SK-N-SH (cell line): ENCODE measurements around the gene CPXM1. TPM values are rescaled to one million over a fixed set of nuclear protein-coding genes. Genes with fewer than 3 reads are reported as not detected.
"Not testable (repeated sequence)": the region's sequence is repeated elsewhere in the genome, so short reads cannot be mapped to it uniquely, and the experiment has no call there.

Source experiments
- CTCF ChIA-PET: fragments of 300-600, 350-600 bp; formaldehyde crosslinking; extraction: SDS; loops from one replicate; lab custom pipeline; 2021; lab: Yijun Ruan, JAX
- POLR2A ChIA-PET: fragments of 350-600 bp; sonication (Branson Sonifier 250); formaldehyde crosslinking; extraction: SDS; loops from one replicate; lab custom pipeline; 2020; ENCODE audit warnings: antibody characterized with exemption, inconsistent platforms; lab: Yijun Ruan, JAX
- DNase-seq: peaks from one replicate; pipeline ENCODE4 v3.0.0; 2012
- H2AFZ ChIP-seq: fragments of 200-600 bp; sonication (generic); 2 replicates; pipeline ENCODE4 v1.8.1; 2016; ENCODE audit warnings: antibody characterized with exemption, mild to moderate bottlenecking, low read depth
- H3F3A ChIP-seq: fragments of 200-600 bp; sonication (generic); replicated peaks from 2 replicates; pipeline ENCODE3; 2016; ENCODE audit warnings: antibody characterized with exemption, mild to moderate bottlenecking; ENCODE audit not compliant: insufficient read depth
- H3K27ac ChIP-seq, 2 experiments: fragments of 200-500 bp in 1 of 2; fragments of 200-600 bp in 1 of 2; sonication (Bioruptor generic) in 1 of 2; sonication (generic), shearing (Covaris generic) in 1 of 2; 2 replicates each; pipeline versions ENCODE4 v1.5.1 to v1.6.1; 2014 to 2016; ENCODE audit warnings: low read depth in 2 of 2, inconsistent platforms in 1 of 2, low read length in 1 of 2, mild to moderate bottlenecking in 1 of 2, mixed read lengths in 1 of 2
- H3K27me3 ChIP-seq: fragments of 200-600 bp; sonication (generic), shearing (Covaris generic); 2 replicates; pipeline ENCODE4 v1.6.1; 2016; ENCODE audit warnings: mixed run types; ENCODE audit not compliant: insufficient read depth
- H3K36me3 ChIP-seq, 2 experiments: fragments of 200-500 bp in 1 of 2; fragments of 200-600 bp in 1 of 2; sonication (Bioruptor generic) in 1 of 2; sonication (generic) in 1 of 2; replicated peaks in 1 of 2; 2 replicates each; pipeline versions ENCODE3 to v1.5.1; 2014 to 2016; ENCODE audit warnings: low read length in 1 of 2, mild to moderate bottlenecking in 1 of 2; ENCODE audit not compliant: insufficient read depth in 2 of 2, control insufficient read depth in 1 of 2
- H3K4me1 ChIP-seq, 2 experiments: fragments of 200-500 bp in 1 of 2; fragments of 200-600 bp in 1 of 2; sonication (Bioruptor generic) in 1 of 2; sonication (generic), shearing (Covaris generic) in 1 of 2; 2 replicates each; pipeline versions ENCODE4 v1.5.1 to v1.6.1; 2014 to 2016; ENCODE audit warnings: low read depth in 1 of 2, low read length in 1 of 2, mixed run types in 1 of 2; ENCODE audit not compliant: insufficient read depth in 2 of 2, control insufficient read depth in 1 of 2
- H3K4me2 ChIP-seq: fragments of 200-600 bp; sonication (generic), shearing (Covaris generic); 2 replicates; pipeline ENCODE4 v1.6.1; 2017; ENCODE audit warnings: mixed run types
- H3K4me3 ChIP-seq, 2 experiments: fragments of 200-500 bp in 1 of 2; fragments of 200-600 bp in 1 of 2; sonication (Bioruptor generic) in 1 of 2; sonication (generic), shearing (Covaris generic) in 1 of 2; 2 replicates each; pipeline versions ENCODE4 v1.5.1 to v1.8.1; 2014 to 2016; ENCODE audit warnings: low read depth in 2 of 2, inconsistent platforms in 1 of 2, low read length in 1 of 2, mild to moderate bottlenecking in 1 of 2, mixed read lengths in 1 of 2, moderate library complexity in 1 of 2
- H3K79me2 ChIP-seq: fragments of 200-600 bp; sonication (generic); 2 replicates; pipeline ENCODE4 v1.8.1; 2017; ENCODE audit warnings: mild to moderate bottlenecking; ENCODE audit not compliant: insufficient read depth
- H3K9ac ChIP-seq: fragments of 200-600 bp; sonication (generic); 2 replicates; pipeline ENCODE4 v1.6.1; 2017; ENCODE audit warnings: mixed run types
- H3K9me2 ChIP-seq: fragments of 200-600 bp; sonication (generic); 2 replicates; pipeline ENCODE4 v1.6.1; 2017; ENCODE audit warnings: mixed run types
- H3K9me3 ChIP-seq: fragments of 200-600 bp; sonication (generic); 2 replicates; pipeline ENCODE4 v1.6.1; 2017; ENCODE audit warnings: mixed run types, mild to moderate bottlenecking, moderate library complexity
- H4K20me1 ChIP-seq: fragments of 200-600 bp; sonication (generic); 2 replicates; pipeline ENCODE4 v1.6.1; 2017; ENCODE audit warnings: mild to moderate bottlenecking, mixed run types; ENCODE audit not compliant: insufficient read depth
- CHD2 ChIP-seq: fragments of 150-350 bp; IDR thresholded peaks from 2 replicates; pipeline ENCODE4 v1.6.1; 2018; ENCODE audit warnings: low read length; ENCODE audit not compliant: partially characterized antibody
- ELF1 ChIP-seq: IDR thresholded peaks from 2 replicates; pipeline ENCODE4 v1.4.0; 2012
- EP300 ChIP-seq, 2 experiments: IDR thresholded peaks; 2 replicates each; pipeline versions ENCODE4 v1.4.0 to v1.6.1; 2012; ENCODE audit warnings: borderline replicate concordance in 1 of 2, low read depth in 1 of 2, low read length in 1 of 2
- FOXM1 ChIP-seq: IDR thresholded peaks from 2 replicates; pipeline ENCODE4 v1.4.0; 2012; ENCODE audit warnings: low read depth, mild to moderate bottlenecking
- GABPA ChIP-seq: IDR thresholded peaks from 2 replicates; pipeline ENCODE4 v1.4.0; 2012; ENCODE audit warnings: low read depth, mild to moderate bottlenecking
- GATA2 ChIP-seq: sonication (generic); formaldehyde crosslinking; IDR thresholded peaks from 2 replicates; pipeline ENCODE4 v1.5.0; 2020; ENCODE audit warnings: mild to moderate bottlenecking, missing genetic modification reagents
- JUND ChIP-seq: IDR thresholded peaks from 2 replicates; pipeline ENCODE4 v1.4.0; 2012
- NRF1 ChIP-seq: IDR thresholded peaks from 2 replicates; pipeline ENCODE4 v1.6.1; 2012; ENCODE audit warnings: low read depth, mild to moderate bottlenecking, low read length
- RCOR1 ChIP-seq: fragments of 150-350 bp; IDR thresholded peaks from 2 replicates; pipeline ENCODE4 v1.6.1; 2017; ENCODE audit warnings: antibody characterized with exemption, low read length
- RXRA ChIP-seq: IDR thresholded peaks from 2 replicates; pipeline ENCODE4 v1.4.0; 2012; ENCODE audit warnings: low read depth, mild to moderate bottlenecking, borderline replicate concordance
- SIN3A ChIP-seq: IDR thresholded peaks from 2 replicates; pipeline ENCODE4 v1.6.1; 2012; ENCODE audit warnings: low read depth, mild to moderate bottlenecking, low read length, moderate library complexity, borderline replicate concordance
- TAF1 ChIP-seq: IDR thresholded peaks from 2 replicates; pipeline ENCODE4 v1.6.1; 2012; ENCODE audit warnings: low read depth, mild to moderate bottlenecking, low read length, moderate library complexity, borderline replicate concordance
- TCF12 ChIP-seq: IDR thresholded peaks from 2 replicates; pipeline ENCODE4 v1.4.0; 2012
- WGBS: methylation state at CpG from one replicate; pipeline ENCODE4 v1.1.6; 2017; ENCODE audit warnings: low lambda C conversion rate; 5-methylcytosine and 5-hydroxymethylcytosine counted together
- polyA plus RNA-seq, 3 experiments: library from polyadenylated mRNA; depleted of rRNA; stranded (reverse); fragments of >200 nt; gene quantifications; 2 replicates each; pipeline ENCODE4 v1.2.3, GENCODE V29; 2012
- TF ChIP-seq, protein P1 (sequence below): IDR thresholded peaks from 2 replicates; pipeline ENCODE4 v1.4.0; 2012; ENCODE audit warnings: low read depth, borderline replicate concordance
- TF ChIP-seq, protein P2 (sequence below): IDR thresholded peaks from 2 replicates; pipeline ENCODE4 v1.4.0; 2012; ENCODE audit warnings: low read depth, borderline replicate concordance

Gene CPXM1
- polyA plus RNA-seq, 1 of the 3 experiments (the other 2 are of a cell fraction): 99.9 TPM

DNA sequence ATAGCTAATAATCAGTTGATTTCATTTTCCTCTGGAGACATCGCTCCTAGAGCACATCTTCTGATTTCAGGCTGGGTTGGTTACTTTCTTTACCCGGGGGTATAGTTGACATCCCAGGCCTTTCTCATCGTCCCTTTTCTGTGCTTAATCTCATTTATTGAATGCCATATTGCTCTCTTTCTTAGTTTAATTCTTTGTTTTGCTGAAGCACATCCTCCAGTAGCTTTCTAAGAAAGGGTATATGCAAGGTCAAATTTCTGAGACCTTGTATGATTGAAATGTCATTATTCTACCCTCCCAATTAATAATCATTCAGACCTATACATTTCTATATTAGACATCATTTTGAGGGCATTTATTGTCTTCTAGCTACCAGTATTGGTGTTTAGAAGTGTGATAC is 11.8 kb upstream of the CPXM1 start:
- 47% methylated on average over 3 of the region's 3 CpGs for WGBS
- Histone ChIP-seq H3K4me3 (no peak overlapping the region), H3K4me1 (peaks cover 10 to 18% of the 10 kb centered on the region in 2 experiments; a peak in 2 of 4 replicates)
- TF ChIP-seq FOXM1: no peak
- TF ChIP-seq TAF1: no peak
- TF ChIP-seq, all 33 proteins: peak for 0
- Histone ChIP-seq H3F3A (peaks cover 13% of the 10 kb centered on the region), H4K20me1 (no peaks in the 10 kb centered on the region), H3K27ac (no peak overlapping the region), H3K27me3 (no peaks in the 10 kb centered on the region), H3K79me2 (no peaks in the 10 kb centered on the region), H3K9me2 (no peaks in the 10 kb centered on the region), H3K9ac (no peak overlapping the region), H3K4me2 (no peak overlapping the region), H3K9me3 (peaks cover 11% of the 10 kb centered on the region), H3K36me3 (no peaks in the 10 kb centered on the region), H2AFZ (no peak overlapping the region)
- ChIA-PET POLR2A (no interaction called here), CTCF (interaction anchor here (1.2 kb wide), 1 partner anchor 28 kb away, joined by 3 read pairs; the partner anchor contains the start of genes PCED1A and VPS16)
- DNase-seq: no peak

DNA sequence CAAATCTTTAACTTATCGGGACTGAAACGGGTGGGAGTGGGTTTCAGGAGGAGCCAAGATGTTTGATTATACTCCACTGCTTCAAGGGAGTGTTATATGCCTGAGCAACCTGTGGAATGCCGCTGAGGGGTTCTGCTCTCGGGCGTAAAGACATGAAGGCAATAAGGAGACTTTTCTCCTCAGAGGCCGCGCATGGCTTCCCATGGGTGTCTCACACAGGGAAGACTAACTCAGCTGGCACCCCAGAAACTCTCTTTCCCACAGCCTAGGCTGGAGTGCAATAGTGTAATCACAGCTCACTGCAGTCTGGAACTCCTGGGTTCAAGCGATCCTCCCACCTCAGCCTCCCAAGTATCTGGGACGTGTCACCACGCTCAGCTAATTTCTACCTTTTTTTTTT is 9.3 kb upstream of the CPXM1 start:
- DNase-seq: no peak
- H3K27me3 ChIP-seq: no peaks in the 10 kb centered on the region
- no peaks in the 10 kb centered on the region for H3K79me2 ChIP-seq
- H3F3A ChIP-seq: peaks cover 4% of the 10 kb centered on the region
- H3K9me2 ChIP-seq: no peaks in the 10 kb centered on the region
- H3K4me3 ChIP-seq: no peak overlapping the region
- H3K9ac ChIP-seq: no peak overlapping the region
- H4K20me1 ChIP-seq: no peaks in the 10 kb centered on the region
- no peak overlapping the region for H3K4me2 ChIP-seq
- no peak overlapping the region for H3K27ac ChIP-seq
- no peak overlapping the region for H2AFZ ChIP-seq
- CTCF ChIA-PET: no interaction called here
- peaks cover 5 to 9% of the 10 kb centered on the region in 2 experiments; a peak in 2 of 4 replicates for H3K4me1 ChIP-seq
- H3K9me3 ChIP-seq: peaks cover 11% of the 10 kb centered on the region
- TF ChIP-seq TAF1: no peak
- TF ChIP-seq, all 33 proteins: peak for 0
- H3K36me3 ChIP-seq: no peaks in the 10 kb centered on the region
- POLR2A ChIA-PET: no interaction called here
- WGBS: 83% methylated on average over 10 of the region's 10 CpGs

DNA sequence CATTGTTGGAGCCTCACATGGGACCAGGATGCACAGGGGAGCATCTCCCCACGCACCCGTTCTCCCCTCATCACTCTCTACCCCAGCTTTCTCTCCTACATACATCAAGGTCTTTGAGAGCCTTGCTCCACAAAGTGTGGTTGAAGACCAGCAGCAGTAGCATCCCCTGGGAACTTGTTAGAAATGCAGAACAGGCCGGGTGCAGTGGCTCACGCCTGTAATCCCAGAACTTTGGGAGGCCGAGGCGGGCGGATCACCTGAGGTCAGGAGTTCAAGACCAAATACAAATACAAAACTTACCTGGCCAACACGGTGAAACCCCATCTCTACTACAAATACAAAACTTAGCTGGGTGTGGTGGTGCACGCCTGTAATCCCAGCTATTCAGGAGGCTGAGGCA is 7.5 kb upstream of the CPXM1 start:
- H3K4me1 ChIP-seq, H2AFZ ChIP-seq, H4K20me1 ChIP-seq, H3K9me2 ChIP-seq, POLR2A ChIA-PET, H3K27ac ChIP-seq, CTCF ChIA-PET, DNase-seq, H3K4me2 ChIP-seq, H3K36me3 ChIP-seq, H3F3A ChIP-seq, H3K79me2 ChIP-seq, H3K9ac ChIP-seq, H3K4me3 ChIP-seq, H3K27me3 ChIP-seq: not testable (repeated sequence)
- whole genome bisulfite sequencing: 83% methylated on average over 9 of the region's 9 CpGs
- peaks cover 11% of the 10 kb centered on the region for H3K9me3 ChIP-seq

DNA sequence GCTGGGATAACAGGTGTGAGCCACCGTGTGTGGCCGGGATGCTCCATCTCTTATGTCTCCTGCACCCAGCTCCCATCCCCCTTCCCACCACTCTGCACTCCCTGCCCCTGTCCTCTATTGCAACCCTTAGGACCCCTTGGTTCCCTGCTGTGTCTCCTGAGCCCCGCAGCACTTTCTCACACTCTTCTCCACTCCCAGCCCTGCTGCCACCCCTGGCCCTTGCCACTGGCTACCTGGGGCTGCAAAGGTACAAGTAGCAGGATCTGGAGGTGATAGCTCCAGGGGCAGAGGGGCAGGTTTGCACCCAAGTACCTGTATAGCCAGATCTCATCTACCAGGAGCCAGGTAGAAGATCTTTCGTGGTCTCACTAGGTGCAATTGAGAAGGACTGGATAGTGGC is 6.6 kb upstream of the CPXM1 start:
- H3K27ac ChIP-seq: no peak overlapping the region
- H3F3A ChIP-seq: no peaks in the 10 kb centered on the region
- H3K9me2 ChIP-seq: no peaks in the 10 kb centered on the region
- ChIA-PET POLR2A (no interaction called here), CTCF (no interaction called here)
- H3K9ac ChIP-seq: no peak overlapping the region
- H3K4me2 ChIP-seq: no peak overlapping the region
- no peaks in the 10 kb centered on the region for H4K20me1 ChIP-seq
- H3K9me3 ChIP-seq: peaks cover 7% of the 10 kb centered on the region
- H3K27me3 ChIP-seq: no peaks in the 10 kb centered on the region
- no peak overlapping the region for H3K4me3 ChIP-seq
- TF ChIP-seq RXRA (no peak), CHD2 (no peak), RCOR1 (no peak), TCF12 (no peak), SIN3A (no peak), GATA2 (no peak), NRF1 (no peak), JUND (no peak), GABPA (no peak), EP300 (IDR thresholded peaks at IDR 0.05; ENCODE audit: borderline replicate concordance in 1 of 2, low read depth in 1 of 2, low read length in 1 of 2) (no peak), ELF1 (no peak)
- TF ChIP-seq, protein P1, sequence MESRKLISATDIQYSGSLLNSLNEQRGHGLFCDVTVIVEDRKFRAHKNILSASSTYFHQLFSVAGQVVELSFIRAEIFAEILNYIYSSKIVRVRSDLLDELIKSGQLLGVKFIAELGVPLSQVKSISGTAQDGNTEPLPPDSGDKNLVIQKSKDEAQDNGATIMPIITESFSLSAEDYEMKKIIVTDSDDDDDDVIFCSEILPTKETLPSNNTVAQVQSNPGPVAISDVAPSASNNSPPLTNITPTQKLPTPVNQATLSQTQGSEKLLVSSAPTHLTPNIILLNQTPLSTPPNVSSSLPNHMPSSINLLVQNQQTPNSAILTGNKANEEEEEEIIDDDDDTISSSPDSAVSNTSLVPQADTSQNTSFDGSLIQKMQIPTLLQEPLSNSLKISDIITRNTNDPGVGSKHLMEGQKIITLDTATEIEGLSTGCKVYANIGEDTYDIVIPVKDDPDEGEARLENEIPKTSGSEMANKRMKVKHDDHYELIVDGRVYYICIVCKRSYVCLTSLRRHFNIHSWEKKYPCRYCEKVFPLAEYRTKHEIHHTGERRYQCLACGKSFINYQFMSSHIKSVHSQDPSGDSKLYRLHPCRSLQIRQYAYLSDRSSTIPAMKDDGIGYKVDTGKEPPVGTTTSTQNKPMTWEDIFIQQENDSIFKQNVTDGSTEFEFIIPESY: no peak
- TF ChIP-seq, protein P2, sequence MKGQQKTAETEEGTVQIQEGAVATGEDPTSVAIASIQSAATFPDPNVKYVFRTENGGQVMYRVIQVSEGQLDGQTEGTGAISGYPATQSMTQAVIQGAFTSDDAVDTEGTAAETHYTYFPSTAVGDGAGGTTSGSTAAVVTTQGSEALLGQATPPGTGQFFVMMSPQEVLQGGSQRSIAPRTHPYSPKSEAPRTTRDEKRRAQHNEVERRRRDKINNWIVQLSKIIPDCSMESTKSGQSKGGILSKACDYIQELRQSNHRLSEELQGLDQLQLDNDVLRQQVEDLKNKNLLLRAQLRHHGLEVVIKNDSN: no peak
- no peaks in the 10 kb centered on the region for H3K36me3 ChIP-seq
- DNase-seq: no peak
- no peaks in the 10 kb centered on the region for H3K4me1 ChIP-seq
- no peak overlapping the region for H2AFZ ChIP-seq
- no peaks in the 10 kb centered on the region for H3K79me2 ChIP-seq
- WGBS: 67% methylated on average over 4 of the region's 4 CpGs
